ENCODE measurements around the gene KIF26A. TPM values are rescaled to one million over a fixed set of nuclear protein-coding genes. Genes with fewer than 3 reads are reported as not detected.

The KIF26A gene
- total RNA-seq, 1 donor from 2014 or later = 32.6 TPM

DNA sequence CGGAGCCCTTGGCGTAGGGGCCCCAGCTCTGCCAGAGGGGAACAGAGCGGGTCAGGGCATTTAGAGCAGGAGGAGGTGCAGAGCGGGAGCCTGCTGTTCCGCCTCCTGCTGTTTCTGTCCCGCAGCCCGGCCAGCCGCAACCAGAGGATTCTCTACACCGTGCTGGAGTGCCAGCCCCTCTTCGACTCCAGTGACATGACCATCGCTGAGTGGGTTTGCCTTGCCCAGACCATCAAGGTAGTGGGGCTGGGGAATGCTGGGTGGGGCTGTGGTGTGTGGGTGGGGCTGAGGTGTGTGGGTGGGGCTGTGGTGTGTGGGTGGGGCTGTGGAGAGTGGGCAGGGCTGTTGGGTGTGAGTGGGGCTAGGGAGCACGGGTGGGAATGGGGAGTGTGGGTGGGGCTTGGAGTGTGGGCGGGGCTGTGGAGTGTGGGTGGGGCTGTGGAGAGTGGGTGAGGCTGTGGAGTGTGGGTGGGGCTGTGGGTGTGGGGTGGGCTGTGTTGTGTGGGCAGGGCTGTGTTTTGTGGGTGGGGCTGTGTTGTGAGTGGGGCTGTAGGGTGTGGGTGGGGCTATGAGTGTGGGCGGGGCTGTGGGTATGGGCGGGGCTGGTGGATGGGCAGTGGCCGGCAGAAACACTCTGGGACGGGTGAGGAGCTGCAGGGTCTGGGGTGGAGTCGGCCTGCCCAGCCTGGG lies 44.9 kb upstream of the KIF26A start:
- no peak for DNase-seq (ENCODE audit: low spot score in 2 of 2)
- H3K4me3 ChIP-seq = no peak overlapping the region
- intact Hi-C loops (cut with DNase I) = no loop called here
- no peaks in the 10 kb centered on the region for H3K4me1 ChIP-seq
- no peaks in the 10 kb centered on the region for H3K9me3 ChIP-seq
- TF ChIP-seq, protein P1, sequence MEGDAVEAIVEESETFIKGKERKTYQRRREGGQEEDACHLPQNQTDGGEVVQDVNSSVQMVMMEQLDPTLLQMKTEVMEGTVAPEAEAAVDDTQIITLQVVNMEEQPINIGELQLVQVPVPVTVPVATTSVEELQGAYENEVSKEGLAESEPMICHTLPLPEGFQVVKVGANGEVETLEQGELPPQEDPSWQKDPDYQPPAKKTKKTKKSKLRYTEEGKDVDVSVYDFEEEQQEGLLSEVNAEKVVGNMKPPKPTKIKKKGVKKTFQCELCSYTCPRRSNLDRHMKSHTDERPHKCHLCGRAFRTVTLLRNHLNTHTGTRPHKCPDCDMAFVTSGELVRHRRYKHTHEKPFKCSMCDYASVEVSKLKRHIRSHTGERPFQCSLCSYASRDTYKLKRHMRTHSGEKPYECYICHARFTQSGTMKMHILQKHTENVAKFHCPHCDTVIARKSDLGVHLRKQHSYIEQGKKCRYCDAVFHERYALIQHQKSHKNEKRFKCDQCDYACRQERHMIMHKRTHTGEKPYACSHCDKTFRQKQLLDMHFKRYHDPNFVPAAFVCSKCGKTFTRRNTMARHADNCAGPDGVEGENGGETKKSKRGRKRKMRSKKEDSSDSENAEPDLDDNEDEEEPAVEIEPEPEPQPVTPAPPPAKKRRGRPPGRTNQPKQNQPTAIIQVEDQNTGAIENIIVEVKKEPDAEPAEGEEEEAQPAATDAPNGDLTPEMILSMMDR (IDR thresholded peaks at IDR 0.05) = no peak
- H3K27me3 ChIP-seq = no peaks in the 10 kb centered on the region
- no peak overlapping the region for H3K27ac ChIP-seq
- H3K36me3 ChIP-seq = no peaks in the 10 kb centered on the region

DNA sequence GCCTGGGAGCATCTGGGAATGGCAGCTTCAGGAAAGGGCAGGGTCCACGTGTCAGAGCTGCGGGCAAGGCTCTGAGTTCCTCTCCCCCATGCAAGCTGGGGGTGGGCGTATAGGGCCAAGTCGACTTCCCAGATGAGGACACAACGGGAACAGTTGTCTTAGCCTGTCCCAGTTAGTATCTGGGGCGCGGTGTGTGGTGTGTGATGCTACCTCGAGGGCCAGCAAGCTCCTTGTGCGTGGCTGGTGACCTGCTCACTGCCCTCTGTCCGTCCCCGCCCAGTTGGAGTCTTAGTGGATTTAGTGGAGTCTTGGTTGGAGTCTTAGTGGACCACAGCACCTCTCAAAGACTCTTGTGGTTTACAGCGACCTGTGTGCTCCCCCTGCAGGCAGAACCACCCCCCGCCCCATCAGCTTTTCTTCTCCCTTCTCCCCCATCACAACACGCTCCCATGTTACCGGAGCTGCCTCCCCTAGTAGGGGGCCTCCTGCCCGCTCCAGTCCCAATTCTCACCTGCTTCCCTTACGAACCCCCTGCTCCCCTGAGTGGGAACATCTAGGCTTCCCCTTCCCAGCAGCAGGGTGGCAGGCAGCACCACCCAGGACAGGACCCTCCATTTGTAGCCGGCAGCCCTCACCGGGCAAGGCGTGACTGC lies 44.2 kb upstream of the KIF26A start:
- no peak overlapping the region for H3K27ac ChIP-seq
- TF ChIP-seq, protein P1 (IDR thresholded peaks at IDR 0.05) = no peak
- no peaks in the 10 kb centered on the region for H3K4me1 ChIP-seq
- intact Hi-C loops (cut with DNase I) = no loop called here
- H3K36me3 ChIP-seq = no peaks in the 10 kb centered on the region
- no peaks in the 10 kb centered on the region for H3K27me3 ChIP-seq
- no peak overlapping the region for H3K4me3 ChIP-seq
- no peaks in the 10 kb centered on the region for H3K9me3 ChIP-seq
- DNase-seq (ENCODE audit: low spot score in 2 of 2) = no peak

DNA sequence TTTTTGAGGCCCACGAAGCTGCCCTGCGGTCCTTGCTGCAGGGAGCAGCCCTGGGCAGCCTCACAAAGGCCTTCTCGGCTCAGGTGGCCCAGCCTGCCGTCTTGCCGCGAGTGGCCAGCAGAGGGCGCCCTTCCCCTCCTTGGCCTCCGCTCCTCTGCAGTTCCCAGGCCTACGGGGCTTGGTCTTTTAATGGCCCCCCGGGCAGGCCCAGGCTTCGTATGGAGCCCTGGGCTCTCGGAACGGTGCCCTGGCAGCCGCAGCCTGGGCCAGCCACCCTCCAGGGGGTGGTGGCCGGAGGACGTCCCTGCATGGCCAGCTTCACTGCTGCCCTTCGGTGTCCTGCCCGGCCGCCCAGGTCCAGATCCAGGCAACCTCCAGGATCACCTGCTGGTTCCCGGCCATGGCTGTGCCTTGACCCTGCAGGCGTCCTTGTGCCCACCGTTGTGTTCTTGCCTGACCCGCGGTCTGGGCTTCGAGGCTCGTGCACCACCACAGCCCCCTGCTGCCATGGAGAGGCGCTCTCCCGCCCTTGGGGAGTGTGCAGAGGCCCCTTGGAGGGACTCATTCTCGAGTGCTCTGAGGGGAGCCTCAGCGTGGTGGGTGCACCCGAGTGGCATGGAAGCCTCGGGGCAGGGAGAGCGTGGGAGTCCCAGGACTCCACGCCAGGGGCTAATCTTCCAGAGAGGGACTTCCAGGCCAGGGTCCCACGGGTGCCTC lies 43.5 kb upstream of the KIF26A start:
- H3K4me3 ChIP-seq = no peak overlapping the region
- H3K27me3 ChIP-seq = no peaks in the 10 kb centered on the region
- no peak overlapping the region for H3K27ac ChIP-seq
- no peaks in the 10 kb centered on the region for H3K4me1 ChIP-seq
- no peak for DNase-seq (ENCODE audit: low spot score in 2 of 2)
- intact Hi-C loops (cut with DNase I) = no loop called here
- no peaks in the 10 kb centered on the region for H3K36me3 ChIP-seq
- TF ChIP-seq, protein P1 (IDR thresholded peaks at IDR 0.05) = peak; percentile 15 to 72 (median 59)
- no peaks in the 10 kb centered on the region for H3K9me3 ChIP-seq

DNA sequence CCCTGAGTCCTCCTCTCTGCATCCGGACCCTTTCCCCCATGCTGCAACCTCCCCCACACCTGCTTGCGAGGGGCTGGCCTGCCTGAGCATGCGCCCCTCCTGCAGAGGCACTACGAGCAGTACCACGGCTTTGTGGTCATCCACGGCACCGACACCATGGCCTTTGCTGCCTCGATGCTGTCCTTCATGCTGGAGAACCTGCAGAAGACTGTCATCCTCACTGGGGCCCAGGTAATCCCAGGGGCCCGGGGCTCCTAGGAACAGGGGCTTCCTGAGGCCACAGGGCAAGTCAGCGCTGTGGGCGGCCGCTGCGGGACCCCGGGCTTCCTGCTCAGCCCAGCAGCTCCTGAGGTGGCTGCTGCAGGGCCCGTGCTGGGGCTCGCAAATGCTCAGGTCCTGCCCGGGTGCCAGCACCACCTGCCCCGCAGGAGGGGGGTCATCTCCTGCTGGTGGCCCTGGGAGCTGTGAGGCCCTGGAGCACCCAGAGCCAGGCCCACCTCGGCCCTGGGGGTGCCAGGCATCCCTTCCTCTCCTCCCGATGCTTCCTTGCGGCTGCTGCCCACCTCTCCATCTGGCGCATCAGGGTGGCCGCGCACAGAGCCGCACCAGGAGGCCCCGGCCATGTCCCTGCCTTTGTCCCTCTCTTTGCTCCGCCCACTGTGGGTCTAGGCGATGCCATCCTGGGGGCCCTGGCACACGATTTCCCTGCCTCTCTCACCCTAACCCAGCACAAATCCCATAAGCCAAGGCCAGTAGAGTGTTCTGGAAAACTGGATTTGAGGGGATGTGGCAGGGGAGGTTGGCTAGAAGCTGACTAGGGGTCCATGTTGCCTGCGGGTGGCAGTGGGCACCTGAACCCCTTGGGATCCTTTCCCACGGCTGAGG lies 42.7 kb upstream of the KIF26A start:
- no peaks in the 10 kb centered on the region for H3K4me1 ChIP-seq
- no peaks in the 10 kb centered on the region for H3K27me3 ChIP-seq
- no peak overlapping the region for H3K27ac ChIP-seq
- no peak overlapping the region for H3K4me3 ChIP-seq
- no peaks in the 10 kb centered on the region for H3K9me3 ChIP-seq
- H3K36me3 ChIP-seq = no peaks in the 10 kb centered on the region
- no peak for DNase-seq (ENCODE audit: low spot score in 2 of 2)
- TF ChIP-seq, protein P1 (IDR thresholded peaks at IDR 0.05) = no peak
- intact Hi-C loops (cut with DNase I) = no loop called here

DNA sequence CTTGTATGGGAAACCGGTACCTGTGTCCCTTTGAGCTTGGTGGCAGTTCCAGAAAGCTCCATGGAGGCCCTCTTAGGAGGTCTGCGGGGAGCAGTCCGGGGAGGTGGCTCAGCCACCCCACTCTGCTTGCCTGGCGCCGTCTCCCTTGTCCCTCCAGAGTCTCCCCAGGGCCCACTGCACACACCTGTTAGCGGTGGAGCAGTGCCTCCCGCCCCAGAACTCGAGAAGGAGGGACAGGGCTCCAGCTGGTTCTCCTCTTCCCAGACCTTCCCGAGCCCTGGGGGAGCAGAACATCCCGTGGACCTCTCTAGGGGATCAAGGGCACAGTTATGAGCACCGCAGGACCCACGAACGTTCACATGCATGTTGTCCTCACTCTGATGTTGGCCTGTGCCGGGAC lies 42.1 kb upstream of the KIF26A start:
- no peaks in the 10 kb centered on the region for H3K9me3 ChIP-seq
- H3K4me1 ChIP-seq = no peaks in the 10 kb centered on the region
- H3K36me3 ChIP-seq = no peaks in the 10 kb centered on the region
- no peak overlapping the region for H3K27ac ChIP-seq
- DNase-seq (ENCODE audit: low spot score in 2 of 2) = no peak
- no peak overlapping the region for H3K4me3 ChIP-seq
- TF ChIP-seq, protein P1 (IDR thresholded peaks at IDR 0.05) = no peak
- no peaks in the 10 kb centered on the region for H3K27me3 ChIP-seq
- intact Hi-C loops (cut with DNase I) = no loop called here
